GM23338 (cell line): ENCODE results near the gene FLNA. TPM values are rescaled to one million over a fixed set of nuclear protein-coding genes. Genes with fewer than 3 reads are reported as not detected.

Experiments
- ATAC-seq: fragments of 200-7000 bp; cut with Tn5 transposase; 3 replicates; pipeline ENCODE4 v1.9.1; 2020
- DNase-seq: peaks from one replicate; pipeline ENCODE4 v3.0.0-alpha.2; 2015; ENCODE audit warnings: low spot score
- H2AFZ ChIP-seq: fragments of 200-600 bp; sonication (generic); 2 replicates; pipeline ENCODE4 v1.8.0; 2016; ENCODE audit warnings: antibody characterized with exemption, mild to moderate bottlenecking, moderate library complexity
- H3F3A ChIP-seq: fragments of 200-600 bp; sonication (generic); replicated peaks from 2 replicates; pipeline ENCODE4 v1.8.0; 2017; ENCODE audit warnings: antibody characterized with exemption, mixed run types, low read depth
- H3K27ac ChIP-seq: fragments of 200-600 bp; sonication (generic); 2 replicates; pipeline ENCODE4 v1.6.1; 2016; ENCODE audit warnings: low read depth
- H3K27me3 ChIP-seq: fragments of 200-600 bp; sonication (generic); 2 replicates; pipeline ENCODE4 v1.8.0; 2016; ENCODE audit warnings: mild to moderate bottlenecking, mixed run types, moderate library complexity; ENCODE audit not compliant: insufficient read depth
- H3K36me3 ChIP-seq: fragments of 200-600 bp; sonication (generic); 2 replicates; pipeline ENCODE4 v1.8.0; 2016; ENCODE audit warnings: mild to moderate bottlenecking; ENCODE audit not compliant: insufficient read depth
- H3K4me1 ChIP-seq: fragments of 200-600 bp; sonication (generic); 2 replicates; pipeline ENCODE4 v1.8.0; 2016; ENCODE audit warnings: mild to moderate bottlenecking, moderate library complexity; ENCODE audit not compliant: insufficient read depth
- H3K4me2 ChIP-seq: fragments of 200-600 bp; sonication (generic); 2 replicates; pipeline ENCODE4 v1.7.1; 2017; ENCODE audit warnings: mixed run types
- H3K4me3 ChIP-seq: fragments of 200-600 bp; sonication (generic); 2 replicates; pipeline ENCODE4 v1.6.1; 2016; ENCODE audit warnings: mixed run types
- H3K79me2 ChIP-seq: fragments of 200-600 bp; sonication (generic); replicated peaks from 2 replicates; pipeline ENCODE4 v1.8.0; 2017; ENCODE audit warnings: mild to moderate bottlenecking; ENCODE audit not compliant: insufficient read depth
- H3K9me2 ChIP-seq: fragments of 200-600 bp; sonication (generic); 2 replicates; pipeline ENCODE4 v1.8.0; 2017; ENCODE audit not compliant: insufficient read depth
- H4K20me1 ChIP-seq: fragments of 200-600 bp; sonication (generic); replicated peaks from 2 replicates; pipeline ENCODE4 v1.8.0; 2017; ENCODE audit warnings: mild to moderate bottlenecking; ENCODE audit not compliant: insufficient read depth
- H3K27ac Mint-ChIP-seq: 2 replicates; pipeline ENCODE4 v1.8.0; 2020; ENCODE audit warnings: inconsistent platforms, mild to moderate bottlenecking, moderate library complexity, mixed read lengths
- H3K27me3 Mint-ChIP-seq: 3 replicates; pipeline ENCODE4 v1.8.0; 2022; ENCODE audit warnings: low read depth, mild to moderate bottlenecking, moderate library complexity, mixed read lengths, inconsistent platforms; ENCODE audit not compliant: insufficient read depth, poor library complexity
- H3K36me3 Mint-ChIP-seq: 3 replicates; pipeline ENCODE4 v1.8.0; 2021; ENCODE audit warnings: low read depth, mild to moderate bottlenecking, inconsistent platforms, moderate library complexity, mixed read lengths
- H3K4me1 Mint-ChIP-seq: 3 replicates; pipeline ENCODE4 v1.8.0; 2020; ENCODE audit warnings: mild to moderate bottlenecking, inconsistent platforms, mixed read lengths
- H3K4me3 Mint-ChIP-seq: 3 replicates; pipeline ENCODE4 v1.8.0; 2021; ENCODE audit warnings: moderate library complexity, mild to moderate bottlenecking, inconsistent platforms, mixed read lengths
- H3K9me3 Mint-ChIP-seq: 3 replicates; pipeline ENCODE4 v1.8.0; 2020; ENCODE audit warnings: moderate library complexity, mild to moderate bottlenecking, inconsistent platforms, mixed read lengths
- CREB1 ChIP-seq: fragments of 250-450 bp; sonication (Bioruptor Pico); IDR thresholded peaks from 2 replicates; pipeline ENCODE4 v1.5.0; 2020; ENCODE audit warnings: low read depth, mild to moderate bottlenecking, moderate library complexity
- CTCF ChIP-seq, 2 experiments: fragments of 200-600 bp in 1 of 2; sonication (generic) in 1 of 2; conservative IDR thresholded peaks; 2 replicates each; pipeline versions ENCODE4 v1.5.1 to v1.6.1; 2016 to 2017; ENCODE audit warnings: antibody characterized with exemption in 2 of 2, low read depth in 2 of 2, mild to moderate bottlenecking in 2 of 2, moderate library complexity in 1 of 2
- ETS1 ChIP-seq: IDR thresholded peaks from 2 replicates; pipeline ENCODE4 v1.6.1; 2016; ENCODE audit warnings: antibody characterized with exemption
- EZH2phosphoT487 ChIP-seq: fragments of 200-600 bp; sonication (generic); IDR thresholded peaks from one replicate; pipeline ENCODE4 v1.8.1; 2018; ENCODE audit warnings: antibody characterized with exemption; ENCODE audit not compliant: unreplicated experiment
- JUNB ChIP-seq: IDR thresholded peaks from one replicate; pipeline ENCODE4 v1.6.1; 2016; ENCODE audit warnings: antibody characterized with exemption; ENCODE audit not compliant: unreplicated experiment
- NANOG ChIP-seq: IDR thresholded peaks from 2 replicates; pipeline ENCODE4 v1.6.1; 2016; ENCODE audit warnings: antibody characterized with exemption, borderline replicate concordance
- POLR2AphosphoS5 ChIP-seq: IDR thresholded peaks from 2 replicates; pipeline ENCODE4 v1.6.1; 2016; ENCODE audit warnings: antibody characterized with exemption, low read depth
- STAT1 ChIP-seq: IDR thresholded peaks from one replicate; pipeline ENCODE4 v1.6.1; 2016; ENCODE audit warnings: antibody characterized with exemption; ENCODE audit not compliant: unreplicated experiment
- ZNF114 ChIP-seq: fragments of 250-450 bp; sonication (Bioruptor Pico); IDR thresholded peaks from 2 replicates; pipeline ENCODE4 v1.5.0; 2020; ENCODE audit warnings: mild to moderate bottlenecking, moderate library complexity
- ZNF331 ChIP-seq: fragments of 250-450 bp; sonication (Bioruptor Pico); IDR thresholded peaks from 2 replicates; pipeline ENCODE4 v1.5.0; 2020; ENCODE audit warnings: low read depth, mild to moderate bottlenecking, moderate library complexity
- polyA plus RNA-seq: library from polyadenylated mRNA; unstranded; fragments of >200 nt; fragmentation: Nextera tagmentation; extraction: Ambion mirVana; gene quantifications from 2 replicates; pipeline ENCODE4 v1.2.1, GENCODE V29; 2016
- total RNA-seq: library from RNA; depleted of rRNA; stranded (reverse); fragments of >200 nt; shearing (Covaris generic); gene quantifications from 2 replicates; pipeline ENCODE4 v1.2.3, GENCODE V29; 2014
- TF ChIP-seq, protein P1 (sequence below): fragments of 250-450 bp; sonication (Bioruptor Pico); IDR thresholded peaks from 2 replicates; pipeline ENCODE4 v1.5.0; 2020; ENCODE audit warnings: mild to moderate bottlenecking, moderate library complexity
- TF ChIP-seq, protein P2 (sequence below): IDR thresholded peaks from one replicate; pipeline ENCODE4 v1.6.1; 2018; ENCODE audit warnings: antibody characterized with exemption; ENCODE audit not compliant: unreplicated experiment

The FLNA gene
- total and polyA plus RNA-seq, 2 experiments from 2014 or later = 579 to 1,445 TPM

GRCh38 chrX:154333116-154333515 is 41.3 kb downstream of the FLNA start:
- ATAC-seq = no peak

More at GRCh38 chrX:154333116-154333515, 41.3 kb downstream of the FLNA start:
- no peak overlapping the region for H3K4me3 ChIP-seq
- H3K27me3 ChIP-seq = no peaks in the 10 kb centered on the region
- H3K4me2 ChIP-seq = no peak overlapping the region
- Mint-ChIP-seq H3K4me1 (peaks cover 5% of the 10 kb centered on the region; the same call in 2 of the 3 replicates), H3K9me3 (no peaks in the 10 kb centered on the region; the same call in 1 of the 3 replicates), H3K27me3 (peaks cover 2% of the 10 kb centered on the region), H3K36me3 (no peaks in the 10 kb centered on the region), H3K27ac (no peak overlapping the region), H3K4me3 (no peak overlapping the region)
- H3F3A ChIP-seq = no peaks in the 10 kb centered on the region
- H3K4me1 ChIP-seq = no peaks in the 10 kb centered on the region
- H3K79me2 ChIP-seq = no peaks in the 10 kb centered on the region
- no peak overlapping the region for H2AFZ ChIP-seq
- H3K27ac ChIP-seq = no peak overlapping the region
- H3K36me3 ChIP-seq = no peaks in the 10 kb centered on the region
- no peak for DNase-seq
- H3K9me2 ChIP-seq = no peaks in the 10 kb centered on the region
- TF ChIP-seq, protein P1, sequence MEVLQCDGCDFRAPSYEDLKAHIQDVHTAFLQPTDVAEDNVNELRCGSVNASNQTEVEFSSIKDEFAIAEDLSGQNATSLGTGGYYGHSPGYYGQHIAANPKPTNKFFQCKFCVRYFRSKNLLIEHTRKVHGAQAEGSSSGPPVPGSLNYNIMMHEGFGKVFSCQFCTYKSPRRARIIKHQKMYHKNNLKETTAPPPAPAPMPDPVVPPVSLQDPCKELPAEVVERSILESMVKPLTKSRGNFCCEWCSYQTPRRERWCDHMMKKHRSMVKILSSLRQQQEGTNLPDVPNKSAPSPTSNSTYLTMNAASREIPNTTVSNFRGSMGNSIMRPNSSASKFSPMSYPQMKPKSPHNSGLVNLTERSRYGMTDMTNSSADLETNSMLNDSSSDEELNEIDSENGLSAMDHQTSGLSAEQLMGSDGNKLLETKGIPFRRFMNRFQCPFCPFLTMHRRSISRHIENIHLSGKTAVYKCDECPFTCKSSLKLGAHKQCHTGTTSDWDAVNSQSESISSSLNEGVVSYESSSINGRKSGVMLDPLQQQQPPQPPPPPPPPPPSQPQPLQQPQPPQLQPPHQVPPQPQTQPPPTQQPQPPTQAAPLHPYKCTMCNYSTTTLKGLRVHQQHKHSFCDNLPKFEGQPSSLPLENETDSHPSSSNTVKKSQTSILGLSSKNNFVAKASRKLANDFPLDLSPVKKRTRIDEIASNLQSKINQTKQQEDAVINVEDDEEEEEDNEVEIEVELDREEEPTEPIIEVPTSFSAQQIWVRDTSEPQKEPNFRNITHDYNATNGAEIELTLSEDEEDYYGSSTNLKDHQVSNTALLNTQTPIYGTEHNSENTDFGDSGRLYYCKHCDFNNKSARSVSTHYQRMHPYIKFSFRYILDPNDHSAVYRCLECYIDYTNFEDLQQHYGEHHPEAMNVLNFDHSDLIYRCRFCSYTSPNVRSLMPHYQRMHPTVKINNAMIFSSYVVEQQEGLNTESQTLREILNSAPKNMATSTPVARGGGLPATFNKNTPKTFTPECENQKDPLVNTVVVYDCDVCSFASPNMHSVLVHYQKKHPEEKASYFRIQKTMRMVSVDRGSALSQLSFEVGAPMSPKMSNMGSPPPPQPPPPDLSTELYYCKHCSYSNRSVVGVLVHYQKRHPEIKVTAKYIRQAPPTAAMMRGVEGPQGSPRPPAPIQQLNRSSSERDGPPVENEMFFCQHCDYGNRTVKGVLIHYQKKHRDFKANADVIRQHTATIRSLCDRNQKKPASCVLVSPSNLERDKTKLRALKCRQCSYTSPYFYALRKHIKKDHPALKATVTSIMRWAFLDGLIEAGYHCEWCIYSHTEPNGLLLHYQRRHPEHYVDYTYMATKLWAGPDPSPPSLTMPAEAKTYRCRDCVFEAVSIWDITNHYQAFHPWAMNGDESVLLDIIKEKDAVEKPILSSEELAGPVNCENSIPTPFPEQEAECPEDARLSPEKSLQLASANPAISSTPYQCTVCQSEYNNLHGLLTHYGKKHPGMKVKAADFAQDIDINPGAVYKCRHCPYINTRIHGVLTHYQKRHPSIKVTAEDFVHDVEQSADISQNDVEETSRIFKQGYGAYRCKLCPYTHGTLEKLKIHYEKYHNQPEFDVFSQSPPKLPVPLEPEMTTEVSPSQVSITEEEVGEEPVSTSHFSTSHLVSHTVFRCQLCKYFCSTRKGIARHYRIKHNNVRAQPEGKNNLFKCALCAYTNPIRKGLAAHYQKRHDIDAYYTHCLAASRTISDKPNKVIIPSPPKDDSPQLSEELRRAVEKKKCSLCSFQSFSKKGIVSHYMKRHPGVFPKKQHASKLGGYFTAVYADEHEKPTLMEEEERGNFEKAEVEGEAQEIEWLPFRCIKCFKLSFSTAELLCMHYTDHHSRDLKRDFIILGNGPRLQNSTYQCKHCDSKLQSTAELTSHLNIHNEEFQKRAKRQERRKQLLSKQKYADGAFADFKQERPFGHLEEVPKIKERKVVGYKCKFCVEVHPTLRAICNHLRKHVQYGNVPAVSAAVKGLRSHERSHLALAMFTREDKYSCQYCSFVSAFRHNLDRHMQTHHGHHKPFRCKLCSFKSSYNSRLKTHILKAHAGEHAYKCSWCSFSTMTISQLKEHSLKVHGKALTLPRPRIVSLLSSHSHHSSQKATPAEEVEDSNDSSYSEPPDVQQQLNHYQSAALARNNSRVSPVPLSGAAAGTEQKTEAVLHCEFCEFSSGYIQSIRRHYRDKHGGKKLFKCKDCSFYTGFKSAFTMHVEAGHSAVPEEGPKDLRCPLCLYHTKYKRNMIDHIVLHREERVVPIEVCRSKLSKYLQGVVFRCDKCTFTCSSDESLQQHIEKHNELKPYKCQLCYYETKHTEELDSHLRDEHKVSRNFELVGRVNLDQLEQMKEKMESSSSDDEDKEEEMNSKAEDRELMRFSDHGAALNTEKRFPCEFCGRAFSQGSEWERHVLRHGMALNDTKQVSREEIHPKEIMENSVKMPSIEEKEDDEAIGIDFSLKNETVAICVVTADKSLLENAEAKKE (CRISPR knock-in tag) = no peak
- TF ChIP-seq POLR2AphosphoS5 (no peak), ETS1 (no peak), ZNF114 (no peak), CREB1 (CRISPR knock-in tag) (no peak), CTCF (conservative IDR thresholded peaks at IDR 0.05; ENCODE audit: low read depth in 2 of 2) (no peak), NANOG (no peak), ZNF331 (CRISPR knock-in tag) (no peak), EZH2phosphoT487 (no peak), STAT1 (no peak), JUNB (no peak)
- TF ChIP-seq, protein P2, sequence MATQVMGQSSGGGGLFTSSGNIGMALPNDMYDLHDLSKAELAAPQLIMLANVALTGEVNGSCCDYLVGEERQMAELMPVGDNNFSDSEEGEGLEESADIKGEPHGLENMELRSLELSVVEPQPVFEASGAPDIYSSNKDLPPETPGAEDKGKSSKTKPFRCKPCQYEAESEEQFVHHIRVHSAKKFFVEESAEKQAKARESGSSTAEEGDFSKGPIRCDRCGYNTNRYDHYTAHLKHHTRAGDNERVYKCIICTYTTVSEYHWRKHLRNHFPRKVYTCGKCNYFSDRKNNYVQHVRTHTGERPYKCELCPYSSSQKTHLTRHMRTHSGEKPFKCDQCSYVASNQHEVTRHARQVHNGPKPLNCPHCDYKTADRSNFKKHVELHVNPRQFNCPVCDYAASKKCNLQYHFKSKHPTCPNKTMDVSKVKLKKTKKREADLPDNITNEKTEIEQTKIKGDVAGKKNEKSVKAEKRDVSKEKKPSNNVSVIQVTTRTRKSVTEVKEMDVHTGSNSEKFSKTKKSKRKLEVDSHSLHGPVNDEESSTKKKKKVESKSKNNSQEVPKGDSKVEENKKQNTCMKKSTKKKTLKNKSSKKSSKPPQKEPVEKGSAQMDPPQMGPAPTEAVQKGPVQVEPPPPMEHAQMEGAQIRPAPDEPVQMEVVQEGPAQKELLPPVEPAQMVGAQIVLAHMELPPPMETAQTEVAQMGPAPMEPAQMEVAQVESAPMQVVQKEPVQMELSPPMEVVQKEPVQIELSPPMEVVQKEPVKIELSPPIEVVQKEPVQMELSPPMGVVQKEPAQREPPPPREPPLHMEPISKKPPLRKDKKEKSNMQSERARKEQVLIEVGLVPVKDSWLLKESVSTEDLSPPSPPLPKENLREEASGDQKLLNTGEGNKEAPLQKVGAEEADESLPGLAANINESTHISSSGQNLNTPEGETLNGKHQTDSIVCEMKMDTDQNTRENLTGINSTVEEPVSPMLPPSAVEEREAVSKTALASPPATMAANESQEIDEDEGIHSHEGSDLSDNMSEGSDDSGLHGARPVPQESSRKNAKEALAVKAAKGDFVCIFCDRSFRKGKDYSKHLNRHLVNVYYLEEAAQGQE = no peak
- H4K20me1 ChIP-seq = no peaks in the 10 kb centered on the region
